H1 (cell line): ENCODE data around the gene KLHDC7B. TPM values are rescaled to one million over a fixed set of nuclear protein-coding genes. Genes with fewer than 3 reads are reported as not detected.
A peak's percentile ranks its signal among the peaks of the same experiment; 100 is the strongest.

ENCODE experiments used
- CTCF ChIA-PET: fragments of 300-600 bp; sonication (Branson Sonifier 250); formaldehyde crosslinking; loops from one replicate; lab custom pipeline; 2021; ENCODE audit not compliant: partially characterized antibody; lab: Charles Lee
- POLR2A ChIA-PET: fragments of 300-600 bp; sonication (Branson Sonifier 250); formaldehyde crosslinking; loops from one replicate; lab custom pipeline; 2021; ENCODE audit warnings: inconsistent platforms; ENCODE audit not compliant: partially characterized antibody; lab: Charles Lee
- DNase-seq, 2 experiments: peaks; one replicate each; pipeline versions ENCODE4 v3.0.0 to v3.0.0-alpha.2; 2010 to 2022; ENCODE audit warnings: low spot score in 2 of 2, low read depth in 1 of 2, mixed read lengths in 1 of 2
- FAIRE-seq: peaks from 2 replicates; lab custom pipeline; 2011; peaks lifted over from hg19 to GRCh38; lab: Jason Lieb, UNC
- H2AFZ ChIP-seq: 2 replicates; pipeline ENCODE4 v1.8.1; 2012; ENCODE audit warnings: low read length, inconsistent platforms
- H2AK5ac ChIP-seq: 2 replicates; pipeline ENCODE4 v1.6.1; 2013; ENCODE audit warnings: low read depth, low read length
- H2BK120ac ChIP-seq: replicated peaks from 2 replicates; pipeline ENCODE3; 2013; ENCODE audit warnings: low read depth, low read length, inconsistent platforms
- H2BK12ac ChIP-seq: 2 replicates; pipeline ENCODE4 v1.6.1; 2013; ENCODE audit warnings: low read depth, low read length
- H2BK15ac ChIP-seq: 2 replicates; pipeline ENCODE4 v1.6.1; 2013; ENCODE audit warnings: low read length
- H2BK20ac ChIP-seq: 2 replicates; pipeline ENCODE4 v1.6.1; 2013; ENCODE audit warnings: low read length
- H2BK5ac ChIP-seq: 2 replicates; pipeline ENCODE4 v1.6.1; 2013; ENCODE audit warnings: low read depth, low read length
- H3K14ac ChIP-seq: 2 replicates; pipeline ENCODE4 v1.6.1; 2013; ENCODE audit warnings: inconsistent platforms; ENCODE audit not compliant: insufficient read length
- H3K18ac ChIP-seq: 2 replicates; pipeline ENCODE4 v1.6.1; 2013; ENCODE audit warnings: low read length; ENCODE audit errors: extremely low read depth
- H3K23ac ChIP-seq: 2 replicates; pipeline ENCODE4 v1.6.1; 2013; ENCODE audit warnings: inconsistent platforms; ENCODE audit not compliant: insufficient read length
- H3K23me2 ChIP-seq: 2 replicates; pipeline ENCODE4 v1.6.1; 2013; ENCODE audit warnings: low read depth, low read length
- H3K27ac ChIP-seq: 2 replicates; pipeline ENCODE4 v1.6.1; 2011; ENCODE audit warnings: low read depth, low read length, inconsistent platforms
- H3K27me3 ChIP-seq, 4 experiments: replicated peaks in 1 of 4; 1 replicate in 1 of 4; 2 replicates in 3 of 4; pipeline versions ENCODE4 v1.6.1 to v1.8.1; 2011 to 2013; ENCODE audit warnings: low read length in 3 of 4, mild to moderate bottlenecking in 3 of 4, inconsistent platforms in 2 of 4, mixed read lengths in 2 of 4, moderate library complexity in 1 of 4; ENCODE audit not compliant: control insufficient read depth in 3 of 4, insufficient read depth in 3 of 4; ENCODE audit errors: extremely low read depth in 1 of 4
- H3K36me3 ChIP-seq, 4 experiments: 2 replicates each; pipeline versions ENCODE4 v1.6.1 to v1.8.1; 2011 to 2013; ENCODE audit warnings: mild to moderate bottlenecking in 4 of 4, low read length in 3 of 4, moderate library complexity in 2 of 4, control low read depth in 1 of 4, inconsistent platforms in 1 of 4; ENCODE audit not compliant: insufficient read depth in 4 of 4, control insufficient read depth in 2 of 4
- H3K4ac ChIP-seq: replicated peaks from 2 replicates; pipeline ENCODE3; 2013; ENCODE audit warnings: low read length, low read depth, mixed read lengths, inconsistent platforms; ENCODE audit not compliant: insufficient read length
- H3K4me1 ChIP-seq, 4 experiments: replicated peaks in 1 of 4; 1 replicate in 1 of 4; 2 replicates in 3 of 4; pipeline versions ENCODE4 v1.6.1 to v1.8.1; 2011 to 2013; ENCODE audit warnings: low read length in 3 of 4, inconsistent platforms in 2 of 4, mixed read lengths in 1 of 4; ENCODE audit not compliant: insufficient read depth in 4 of 4, control insufficient read depth in 3 of 4
- H3K4me2 ChIP-seq, 2 experiments: 2 replicates each; pipeline versions ENCODE4 v1.6.1 to v1.8.1; 2011 to 2013; ENCODE audit warnings: low read depth in 2 of 2, low read length in 2 of 2, control low read depth in 1 of 2, inconsistent platforms in 1 of 2, mild to moderate bottlenecking in 1 of 2; ENCODE audit not compliant: insufficient read depth in 1 of 2
- H3K4me3 ChIP-seq, 4 experiments: fragments of 200-600, 300-600 bp in 1 of 4; sonication (generic), shearing (Covaris generic), sonication (Bioruptor Twin) in 1 of 4; 2 replicates each; pipeline versions ENCODE4 v1.5.1 to v1.8.1; 2011 to 2016; ENCODE audit warnings: low read length in 4 of 4, low read depth in 3 of 4, control low read depth in 2 of 4, inconsistent platforms in 2 of 4, mild to moderate bottlenecking in 2 of 4, mixed read lengths in 1 of 4, moderate library complexity in 1 of 4; ENCODE audit not compliant: insufficient read depth in 2 of 4; ENCODE audit errors: extremely low read depth in 1 of 4
- H3K56ac ChIP-seq: replicated peaks from 2 replicates; pipeline ENCODE3; 2013; ENCODE audit warnings: low read depth, mild to moderate bottlenecking, mixed read lengths, low read length, inconsistent platforms; ENCODE audit not compliant: insufficient read length
- H3K79me1 ChIP-seq: 2 replicates; pipeline ENCODE4 v1.6.1; 2013; ENCODE audit warnings: low read depth, low read length, control low read depth
- H3K79me2 ChIP-seq, 2 experiments: 2 replicates each; pipeline versions ENCODE4 v1.6.1 to v1.8.1; 2012 to 2013; ENCODE audit warnings: low read length in 2 of 2, mild to moderate bottlenecking in 2 of 2, inconsistent platforms in 1 of 2; ENCODE audit not compliant: insufficient read depth in 2 of 2, control insufficient read depth in 1 of 2
- H3K9ac ChIP-seq, 4 experiments: replicated peaks in 1 of 4; 1 replicate in 1 of 4; 2 replicates in 3 of 4; pipeline versions ENCODE4 v1.6.1 to v1.8.1; 2011 to 2013; ENCODE audit warnings: low read depth in 3 of 4, low read length in 3 of 4, control low read depth in 2 of 4, mild to moderate bottlenecking in 2 of 4, moderate library complexity in 2 of 4, inconsistent platforms in 1 of 4; ENCODE audit errors: extremely low read depth in 1 of 4
- H3K9me3 ChIP-seq, 2 experiments: 2 replicates each; pipeline versions ENCODE4 v1.6.1 to v1.8.1; 2012 to 2013; ENCODE audit warnings: mild to moderate bottlenecking in 2 of 2, moderate library complexity in 2 of 2, control low read depth in 1 of 2, inconsistent platforms in 1 of 2, low read depth in 1 of 2, low read length in 1 of 2, mixed read lengths in 1 of 2; ENCODE audit not compliant: insufficient read depth in 2 of 2
- H4K20me1 ChIP-seq, 2 experiments: replicated peaks in 1 of 2; 2 replicates each; pipeline versions ENCODE3 to v1.8.1; 2011 to 2013; ENCODE audit warnings: inconsistent platforms in 2 of 2, low read length in 2 of 2, mild to moderate bottlenecking in 1 of 2; ENCODE audit not compliant: insufficient read depth in 2 of 2, control insufficient read depth in 1 of 2
- H4K5ac ChIP-seq: 2 replicates; pipeline ENCODE4 v1.6.1; 2013; ENCODE audit warnings: low read length, low read depth, mixed read lengths, inconsistent platforms; ENCODE audit not compliant: insufficient read length
- H4K8ac ChIP-seq: 2 replicates; pipeline ENCODE4 v1.8.0; 2013; ENCODE audit warnings: mild to moderate bottlenecking, moderate library complexity, low read length, inconsistent platforms; ENCODE audit not compliant: insufficient read depth; ENCODE audit errors: extremely low read depth
- H4K91ac ChIP-seq: replicated peaks from 2 replicates; pipeline ENCODE3; 2013; ENCODE audit warnings: low read length, mixed read lengths, inconsistent platforms; ENCODE audit not compliant: insufficient read length
- ASH2L ChIP-seq: fragments of 200-600, 300-600 bp; sonication (generic); IDR thresholded peaks from one replicate; pipeline ENCODE4 v1.7.1; 2017; ENCODE audit warnings: low read length
- CREB1 ChIP-seq: IDR thresholded peaks from 2 replicates; pipeline ENCODE4 v1.6.1; 2012; ENCODE audit warnings: inconsistent platforms
- CTBP2 ChIP-seq: IDR thresholded peaks from 2 replicates; pipeline ENCODE4 v1.7.0; 2011; ENCODE audit warnings: borderline replicate concordance, mild to moderate bottlenecking, moderate library complexity, mixed read lengths, low read length; ENCODE audit not compliant: insufficient read depth, insufficient read length
- KDM4A ChIP-seq: IDR thresholded peaks from one replicate; pipeline ENCODE4 v1.7.1; 2012; ENCODE audit warnings: low read depth, mild to moderate bottlenecking, moderate library complexity, low read length, inconsistent platforms; ENCODE audit not compliant: severe bottlenecking
- SUZ12 ChIP-seq: fragments of 200-600 bp; sonication (generic); IDR thresholded peaks from 2 replicates; pipeline ENCODE4 v1.6.1; 2012; ENCODE audit warnings: mild to moderate bottlenecking, inconsistent platforms, low read length, moderate library complexity, mixed read lengths
- WGBS, 2 experiments: shearing (Covaris generic) in 1 of 2; methylation state at CpG; one replicate each; pipeline versions ENCODE4 v1.1.6 to v1.1.7; 2013 to 2015; ENCODE audit warnings: low lambda C conversion rate in 2 of 2, mixed read lengths in 2 of 2, inconsistent platforms in 1 of 2, low coverage in 1 of 2, missing lambda C conversion rate in 1 of 2; ENCODE audit not compliant: insufficient replicate concordance in 2 of 2, insufficient coverage in 1 of 2, insufficient read length in 1 of 2; ENCODE audit errors: extremely low coverage in 1 of 2, missing lambda C conversion rate in 1 of 2; 5-methylcytosine and 5-hydroxymethylcytosine counted together
- polyA plus RNA-seq, 7 experiments: library from polyadenylated mRNA; depleted of rRNA in 3 of 7; stranded (reverse) in 5 of 7; unstranded in 2 of 7; fragments of >200 nt in 5 of 7; fragments of 200-250 nt in 2 of 7; gene quantifications; 1 replicate in 5 of 7; 2 replicates in 1 of 7; 4 replicates in 1 of 7; pipeline versions ENCODE4 v1.2.1 to v1.2.3, GENCODE V29; 2011 to 2013; ENCODE audit warnings: missing spikeins in 2 of 7, mixed read lengths in 2 of 7
- total RNA-seq: library from RNA; stranded (reverse); fragmentation: NEBNext Ultra II Directional; extraction: Animal tissue kit (Norgen Biotek cat#: 25700); gene quantifications from 2 replicates; pipeline ENCODE4 v1.2.1, GENCODE V29; 2021
- TF ChIP-seq, protein P1 (sequence below), 3 experiments: IDR thresholded peaks; 1 replicate in 2 of 3; 2 replicates in 1 of 3; pipeline versions ENCODE4 v1.5.1 to v1.6.1; 2011; ENCODE audit warnings: low read length in 3 of 3, mild to moderate bottlenecking in 3 of 3, inconsistent platforms in 2 of 3, low read depth in 1 of 3, moderate library complexity in 1 of 3; ENCODE audit not compliant: insufficient read depth in 1 of 3; ENCODE audit errors: control extremely low read depth in 1 of 3

KLHDC7B gene
- total and polyA plus RNA-seq, 2 of the 8 experiments (the other 6 are each of a cell fraction or from before 2014, with no cell fraction given), result not detected

DNA sequence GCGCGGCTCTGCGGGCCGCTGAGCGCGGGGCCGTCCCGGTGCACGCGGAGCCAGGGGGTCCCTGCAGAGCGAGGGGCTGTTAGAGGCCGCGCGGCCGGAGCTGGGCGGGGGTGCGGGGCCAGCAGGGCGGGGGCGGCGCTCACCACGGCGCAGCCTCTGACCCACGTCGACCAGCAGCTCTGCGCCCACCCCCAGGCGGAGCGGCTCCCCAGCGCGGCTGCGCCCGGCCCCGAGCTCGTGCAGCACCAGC, 19.9 kb upstream of the KLHDC7B start:
- Histone ChIP-seq H3K27ac (no peak overlapping the region; the same call in 1 of the 2 replicates), H4K91ac (no peak overlapping the region), H4K20me1 (peaks cover 5 to 25% of the 10 kb centered on the region in 2 experiments), H3K4me1 (peaks cover 0 to 17% (median 8%) of the 10 kb centered on the region in 4 experiments; a peak in 5 of 7 replicates), H3K36me3 (peaks cover 4 to 15% (median 11%) of the 10 kb centered on the region in 4 experiments; a peak in 6 of 8 replicates), H3K27me3 (peaks cover 25 to 42% (median 35%) of the 10 kb centered on the region in 4 experiments), H2BK12ac (no peak overlapping the region), H3K56ac (no peak overlapping the region), H3K9me3 (no peaks in the 10 kb centered on the region), H3K14ac (no peak overlapping the region), H4K8ac (peak overlapping the region; percentile 45; the same call in 1 of the 2 replicates), H2BK15ac (no peak overlapping the region), H2BK20ac (no peak overlapping the region), H3K79me2 (no peaks in the 10 kb centered on the region), H2BK120ac (no peak overlapping the region), H3K9ac (peak overlapping the region in 3 of 4 experiments; percentile 66 to 76 (median 68); a peak in 5 of 7 replicates), H2AFZ (no peak overlapping the region), H2AK5ac (no peak overlapping the region), H2BK5ac (peak overlapping the region; percentile 63; the same call in 1 of the 2 replicates), H3K79me1 (no peaks in the 10 kb centered on the region), H4K5ac (peak overlapping the region; percentile 70), H3K4me2 (peak overlapping the region; percentile 70 to 88), H3K4me3 (peak overlapping the region; percentile 63 to 78 (median 67)), H3K18ac (no peak overlapping the region; the same call in 1 of the 2 replicates), H3K23me2 (peaks cover 21% of the 10 kb centered on the region; the same call in 1 of the 2 replicates), H3K4ac (no peak overlapping the region), H3K23ac (no peak overlapping the region)
- DNase-seq (no peak), FAIRE-seq (no peak)
- TF ChIP-seq SUZ12, result no peak
- TF ChIP-seq, protein P1, sequence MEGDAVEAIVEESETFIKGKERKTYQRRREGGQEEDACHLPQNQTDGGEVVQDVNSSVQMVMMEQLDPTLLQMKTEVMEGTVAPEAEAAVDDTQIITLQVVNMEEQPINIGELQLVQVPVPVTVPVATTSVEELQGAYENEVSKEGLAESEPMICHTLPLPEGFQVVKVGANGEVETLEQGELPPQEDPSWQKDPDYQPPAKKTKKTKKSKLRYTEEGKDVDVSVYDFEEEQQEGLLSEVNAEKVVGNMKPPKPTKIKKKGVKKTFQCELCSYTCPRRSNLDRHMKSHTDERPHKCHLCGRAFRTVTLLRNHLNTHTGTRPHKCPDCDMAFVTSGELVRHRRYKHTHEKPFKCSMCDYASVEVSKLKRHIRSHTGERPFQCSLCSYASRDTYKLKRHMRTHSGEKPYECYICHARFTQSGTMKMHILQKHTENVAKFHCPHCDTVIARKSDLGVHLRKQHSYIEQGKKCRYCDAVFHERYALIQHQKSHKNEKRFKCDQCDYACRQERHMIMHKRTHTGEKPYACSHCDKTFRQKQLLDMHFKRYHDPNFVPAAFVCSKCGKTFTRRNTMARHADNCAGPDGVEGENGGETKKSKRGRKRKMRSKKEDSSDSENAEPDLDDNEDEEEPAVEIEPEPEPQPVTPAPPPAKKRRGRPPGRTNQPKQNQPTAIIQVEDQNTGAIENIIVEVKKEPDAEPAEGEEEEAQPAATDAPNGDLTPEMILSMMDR (IDR thresholded peaks at IDR 0.05; ENCODE audit: control extremely low read depth in 1 of 3, insufficient read depth in 1 of 3, low read depth in 1 of 3, low read length in 3 of 3), result peak in 1 of 3 experiments; percentile 61; a peak in 1 of 4 replicates
- no peak for TF ChIP-seq CREB1
- peak; percentile 18 for TF ChIP-seq ASH2L
- TF ChIP-seq KDM4A, result peak; percentile 50
- no peak for TF ChIP-seq CTBP2
- ChIA-PET POLR2A (interaction anchor here (0.6 to 3.0 kb wide), 16 partner anchors 11 to 85 kb away, joined by 3 to 32 read pairs (median 4); partner anchors contain the start of genes LMF2, NCAPH2 and SYCE3), CTCF (interaction anchor here (0.6 to 3.4 kb wide), 30 partner anchors 8 to 278 kb away, joined by 3 to 36 read pairs (median 4); partner anchors contain the start of genes DENND6B, KLHDC7B, LMF2 and NCAPH2)
- 1% methylated on average over 32 of the region's 33 CpGs; no CpG with 5 or more reads in 1 of the 2 experiments for WGBS, 2 experiments
